ENCODE measurements around the gene BATF2.
"Not testable (repeated sequence)": the region's sequence is repeated elsewhere in the genome, so short reads cannot be mapped to it uniquely, and the experiment has no call there.

BATF2 gene

DNA sequence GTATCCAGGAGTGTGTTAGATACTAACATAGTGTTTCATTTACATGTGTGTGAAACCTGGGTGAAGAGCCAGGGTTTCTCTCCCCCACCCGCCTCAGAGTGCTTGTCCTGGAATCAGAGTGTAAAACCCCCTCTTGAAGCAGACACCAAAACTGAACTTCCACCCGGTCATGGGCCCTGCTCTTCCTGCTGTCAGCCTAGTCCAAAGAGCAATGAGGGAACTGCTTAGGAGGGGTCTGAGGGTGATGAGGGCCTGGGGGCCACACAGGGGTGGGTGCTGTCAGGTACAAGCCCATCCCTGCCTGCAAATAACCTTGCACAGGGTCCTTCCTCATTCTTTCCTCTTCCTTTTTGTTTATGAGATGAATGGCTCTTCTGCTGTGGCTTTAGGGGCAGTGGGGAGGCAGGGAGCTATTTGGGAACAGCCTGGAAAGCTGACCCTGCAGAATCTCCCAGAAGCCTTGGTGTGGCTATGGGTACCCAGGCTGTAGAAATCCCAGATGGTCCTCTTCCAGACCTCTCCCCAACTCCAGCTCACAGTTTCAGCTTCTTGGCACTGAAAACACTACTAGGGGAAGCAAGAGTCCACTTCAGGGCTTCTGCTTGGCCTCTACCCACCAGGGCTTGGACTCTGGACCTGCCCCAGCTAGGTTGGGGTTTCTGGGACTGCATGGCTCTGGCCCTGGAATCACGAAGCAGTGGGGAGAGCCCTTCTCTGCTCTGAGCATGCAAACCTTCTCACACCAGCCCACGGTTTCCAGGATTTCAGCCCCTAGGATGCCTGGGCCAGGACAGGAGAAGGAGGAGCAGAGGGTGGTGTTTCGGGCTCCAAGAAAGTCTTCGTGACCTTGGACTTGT is 8.5 kb downstream of the BATF2 start:
- no peak for DNase-seq (ENCODE audit: insufficient read length)
- TF ChIP-seq POLR2A (IDR thresholded peaks at IDR 0.05; ENCODE audit: low read depth, low read length): no peak
- TF ChIP-seq TAF1 (IDR thresholded peaks at IDR 0.05; ENCODE audit: borderline replicate concordance, low read depth, low read length): no peak
- TF ChIP-seq POLR2AphosphoS5 (IDR thresholded peaks at IDR 0.05; ENCODE audit: low read depth, low read length): no peak
- FAIRE-seq: no peak

DNA sequence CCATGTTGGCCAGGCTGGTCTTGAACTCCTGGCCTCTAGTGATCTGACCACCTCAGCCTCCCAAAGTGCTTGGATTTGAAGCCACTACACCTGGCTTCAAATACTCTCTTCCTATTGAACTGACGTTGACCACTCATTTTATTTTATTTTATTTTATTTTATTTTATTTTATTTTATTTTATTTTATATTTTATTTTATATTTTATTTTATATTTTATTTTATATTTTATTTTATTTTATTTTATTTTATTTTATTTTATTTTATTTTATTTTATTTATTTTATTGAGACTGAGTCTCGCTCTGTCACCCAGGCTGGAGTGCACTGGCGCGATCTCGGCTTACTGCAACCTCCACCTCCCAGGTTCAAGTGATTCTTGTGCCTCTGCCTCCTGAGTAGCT is 13.4 kb downstream of the BATF2 start:
- DNase-seq (ENCODE audit: insufficient read length); FAIRE-seq: not testable (repeated sequence)

DNA sequence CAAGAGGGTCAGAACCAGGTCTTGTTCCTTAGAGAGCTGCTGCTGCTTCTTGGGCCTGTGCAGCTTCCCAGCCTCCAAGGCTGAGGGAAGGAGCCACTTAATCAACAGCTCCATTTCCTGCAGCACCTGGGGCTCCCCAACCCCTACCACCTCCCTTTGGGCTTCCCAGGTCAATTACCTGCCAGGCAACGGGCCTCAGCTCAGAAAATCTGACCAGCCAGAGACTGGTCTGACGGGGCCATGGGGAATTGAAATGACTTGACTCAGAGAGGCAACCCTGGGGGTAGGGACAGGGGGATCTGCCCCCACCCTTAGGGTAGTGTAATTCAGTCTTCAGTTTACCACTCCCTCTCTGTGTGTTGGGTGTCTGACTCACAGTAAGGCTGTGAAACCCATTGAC is 20.1 kb downstream of the BATF2 start:
- no peak for TF ChIP-seq TAF1 (IDR thresholded peaks at IDR 0.05; ENCODE audit: borderline replicate concordance, low read depth, low read length)
- no peak for TF ChIP-seq POLR2AphosphoS5 (IDR thresholded peaks at IDR 0.05; ENCODE audit: low read depth, low read length)
- no peak for TF ChIP-seq POLR2A (IDR thresholded peaks at IDR 0.05; ENCODE audit: low read depth, low read length)
- DNase-seq (ENCODE audit: insufficient read length) (no peak), FAIRE-seq (no peak)

DNA sequence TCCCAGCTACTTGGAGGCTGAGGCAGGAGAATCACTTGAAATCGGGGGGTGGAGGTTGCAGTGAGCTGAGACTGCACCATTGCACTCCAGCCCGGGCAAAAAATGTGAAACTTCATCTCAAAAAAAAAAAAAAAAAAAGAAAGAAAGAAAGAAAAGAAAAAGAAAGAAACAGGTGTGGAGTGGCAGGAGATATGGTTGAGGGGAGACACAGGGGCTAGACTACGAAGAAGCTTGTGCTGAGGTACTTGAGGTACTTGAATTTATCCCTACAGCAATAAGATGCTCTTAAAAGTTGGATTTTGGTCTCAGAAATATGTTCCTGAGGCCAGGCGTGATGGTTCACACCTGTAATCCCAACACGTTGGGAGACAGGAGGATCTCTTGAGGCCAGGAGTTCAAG is 22.6 kb downstream of the BATF2 start:
- TF ChIP-seq POLR2AphosphoS5 (IDR thresholded peaks at IDR 0.05; ENCODE audit: low read depth, low read length) (no peak), POLR2A (IDR thresholded peaks at IDR 0.05; ENCODE audit: low read depth, low read length) (no peak), TAF1 (IDR thresholded peaks at IDR 0.05; ENCODE audit: borderline replicate concordance, low read depth, low read length) (no peak)
- no peak for FAIRE-seq
- no peak for DNase-seq (ENCODE audit: insufficient read length)

DNA sequence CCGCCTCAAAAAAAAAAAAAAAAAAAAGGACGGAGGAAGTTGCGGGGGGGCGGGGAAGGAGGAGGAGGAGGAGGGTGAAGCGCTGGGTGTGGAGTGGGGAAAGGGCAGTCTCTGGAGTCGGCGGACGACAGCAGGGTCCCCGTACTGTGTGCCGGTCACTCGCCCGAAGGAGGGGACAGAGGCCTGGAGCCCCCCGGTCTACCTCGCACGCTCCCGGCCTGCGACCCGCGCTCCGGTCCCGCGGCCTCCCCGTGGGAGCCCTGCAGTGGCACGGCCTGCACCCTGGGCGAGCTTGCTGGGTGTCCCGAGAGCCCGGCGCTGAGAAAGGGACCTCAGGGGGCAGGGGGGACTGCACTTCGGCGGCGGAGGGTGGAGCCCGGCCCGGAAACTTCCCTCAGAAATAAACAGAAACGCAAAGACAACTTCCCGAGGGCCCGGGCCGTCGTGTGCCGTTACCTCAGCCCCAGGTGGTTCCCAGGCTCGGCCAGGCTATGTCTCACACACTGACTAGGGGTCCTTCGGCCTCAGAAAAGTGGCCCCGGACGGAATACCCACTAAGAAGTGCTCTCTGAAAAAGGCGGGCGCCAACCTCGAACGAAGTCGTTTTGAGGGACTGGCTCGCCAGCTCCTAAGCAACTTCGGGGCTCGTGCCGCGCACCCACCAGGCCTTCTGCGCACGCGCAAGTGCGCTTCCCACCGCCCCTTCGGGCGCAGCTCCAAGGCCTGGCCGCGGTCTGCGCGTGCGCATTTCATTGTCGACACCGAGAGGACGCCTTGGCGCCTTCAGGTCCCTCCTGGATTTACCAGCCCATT is 25.1 kb downstream of the BATF2 start, which contains the start of gene MAJIN:
Gene MAJIN (minus strand): TSS at position 688 of the 813 bp plus-strand sequence. CDS start 12,703 bp downstream, outside the sequence.
- FAIRE-seq (no peak), DNase-seq (ENCODE audit: insufficient read length) (no peak)

DNA sequence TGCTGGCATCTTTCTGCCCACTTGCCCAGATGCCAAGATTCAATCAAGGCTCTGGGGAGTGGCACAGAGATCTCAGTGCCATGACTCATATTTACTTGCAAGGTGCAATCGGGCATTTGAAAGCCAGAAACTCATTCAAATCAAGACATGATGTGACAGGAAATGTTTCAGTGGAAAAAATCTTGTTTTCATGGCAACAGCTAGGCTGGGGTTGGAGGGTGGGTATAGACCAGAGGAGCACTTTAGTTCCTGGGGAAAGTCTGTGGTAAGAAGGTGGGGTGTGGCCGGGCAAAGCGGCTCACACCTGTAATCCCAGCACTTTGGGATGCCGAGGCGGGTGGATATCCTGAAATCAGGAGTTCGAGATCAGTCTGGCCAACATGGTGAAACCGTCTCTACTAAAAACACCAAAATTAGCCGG is 26.0 kb downstream of the BATF2 start:
- FAIRE-seq: no peak
- TF ChIP-seq TAF1 (IDR thresholded peaks at IDR 0.05; ENCODE audit: borderline replicate concordance, low read depth, low read length) (no peak), POLR2A (IDR thresholded peaks at IDR 0.05; ENCODE audit: low read depth, low read length) (no peak), POLR2AphosphoS5 (IDR thresholded peaks at IDR 0.05; ENCODE audit: low read depth, low read length) (no peak)
- DNase-seq (ENCODE audit: insufficient read length): no peak

More for the DNA sequence above, 25.1 kb downstream of the BATF2 start, which contains the start of gene MAJIN:
- TF ChIP-seq TAF1 (IDR thresholded peaks at IDR 0.05; ENCODE audit: borderline replicate concordance, low read depth, low read length) (no peak), POLR2AphosphoS5 (IDR thresholded peaks at IDR 0.05; ENCODE audit: low read depth, low read length) (no peak), POLR2A (IDR thresholded peaks at IDR 0.05; ENCODE audit: low read depth, low read length) (no peak)

DNA sequence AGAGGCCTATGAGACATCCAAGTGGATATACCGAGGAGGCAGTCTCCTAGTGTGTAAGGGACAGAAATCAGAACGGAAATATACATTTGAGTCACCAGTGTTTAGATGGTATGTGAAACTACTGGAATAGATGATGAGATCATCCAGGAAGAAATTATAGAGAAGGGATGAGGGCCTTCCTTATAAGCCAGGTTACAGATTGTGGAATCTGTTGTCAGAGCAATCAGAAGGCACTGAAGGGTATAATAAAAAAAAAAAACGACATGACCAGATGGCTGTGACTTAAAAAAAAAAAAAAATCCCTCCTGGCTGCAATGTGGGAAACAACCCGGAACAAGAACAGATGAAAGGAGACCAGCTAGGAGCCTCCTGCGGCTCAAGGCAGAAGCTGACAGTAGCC is 27.6 kb downstream of the BATF2 start:
- TF ChIP-seq TAF1 (IDR thresholded peaks at IDR 0.05; ENCODE audit: borderline replicate concordance, low read depth, low read length) (no peak), POLR2A (IDR thresholded peaks at IDR 0.05; ENCODE audit: low read depth, low read length) (no peak), POLR2AphosphoS5 (IDR thresholded peaks at IDR 0.05; ENCODE audit: low read depth, low read length) (no peak)
- DNase-seq (ENCODE audit: insufficient read length) (no peak), FAIRE-seq (no peak)

DNA sequence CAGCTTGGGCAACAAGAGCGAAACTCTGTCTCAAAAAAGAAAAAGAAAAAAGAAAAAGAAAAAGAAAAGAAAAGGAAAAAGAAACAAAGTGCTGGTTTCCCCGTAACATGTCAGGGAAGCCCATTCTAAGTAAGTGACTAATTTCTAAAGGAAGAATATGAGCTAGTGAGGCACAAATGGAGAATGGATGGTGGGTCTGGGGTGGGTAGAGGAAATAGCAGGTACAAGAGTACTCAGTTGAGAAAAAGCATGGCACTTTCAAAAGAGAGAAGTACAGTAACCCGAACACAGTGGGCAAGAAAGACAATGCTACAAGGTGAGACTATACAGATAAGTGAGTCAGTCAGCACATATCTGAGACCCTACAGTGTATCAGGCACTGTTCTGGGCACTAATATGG is 29.4 kb downstream of the BATF2 start:
- no peak for FAIRE-seq
- TF ChIP-seq POLR2A (IDR thresholded peaks at IDR 0.05; ENCODE audit: low read depth, low read length) (no peak), POLR2AphosphoS5 (IDR thresholded peaks at IDR 0.05; ENCODE audit: low read depth, low read length) (no peak), TAF1 (IDR thresholded peaks at IDR 0.05; ENCODE audit: borderline replicate concordance, low read depth, low read length) (no peak)
- no peak for DNase-seq (ENCODE audit: insufficient read length)

DNA sequence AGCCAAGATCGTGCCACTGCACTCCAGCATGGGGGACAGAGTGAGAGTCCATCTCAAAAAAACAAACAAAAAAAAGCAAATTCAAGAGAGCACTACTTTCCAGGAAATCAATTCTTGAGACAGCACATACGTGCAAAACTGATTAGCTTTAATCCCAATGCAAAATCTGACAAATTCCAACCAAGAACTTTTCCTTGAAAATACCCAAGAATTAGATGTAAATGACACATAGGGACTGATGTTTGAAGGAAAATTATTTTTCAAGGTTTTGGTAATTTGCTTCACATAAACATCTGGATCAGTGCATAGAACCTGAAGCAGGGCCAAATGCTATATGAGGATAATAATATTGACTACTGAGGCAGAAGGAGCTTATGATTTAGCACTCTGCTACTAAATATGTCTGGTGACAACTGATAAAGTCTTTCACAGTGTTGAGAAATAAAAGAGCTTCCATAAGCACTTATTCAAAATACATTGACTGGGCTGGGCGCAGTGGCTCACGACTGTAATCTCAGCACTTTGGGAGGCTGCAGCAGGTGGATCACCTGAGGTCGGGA is 33.6 kb downstream of the BATF2 start:
- DNase-seq (ENCODE audit: insufficient read length) (no peak), FAIRE-seq (no peak)
- TF ChIP-seq POLR2AphosphoS5 (IDR thresholded peaks at IDR 0.05; ENCODE audit: low read depth, low read length): no peak
- TF ChIP-seq POLR2A (IDR thresholded peaks at IDR 0.05; ENCODE audit: low read depth, low read length): no peak

DNA sequence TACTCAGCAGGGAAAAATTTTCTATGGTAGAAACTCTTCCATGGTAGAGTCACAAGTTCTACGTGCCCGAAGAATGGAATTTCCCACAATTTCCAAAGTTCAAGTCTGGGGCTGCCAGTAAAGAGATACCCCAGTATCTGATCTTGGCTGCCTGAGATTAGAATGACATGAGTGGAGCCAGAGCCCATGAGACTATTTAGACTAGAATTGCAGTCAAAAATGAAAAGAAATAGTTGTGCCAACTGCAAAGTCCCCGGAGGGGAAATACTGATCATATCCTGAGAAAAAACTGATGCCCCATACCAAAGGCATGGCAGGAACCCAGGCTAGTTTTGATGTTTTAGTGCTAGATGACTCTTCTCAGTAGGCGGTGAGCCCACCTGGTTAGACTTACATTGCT is 36.1 kb downstream of the BATF2 start:
- TF ChIP-seq POLR2AphosphoS5 (IDR thresholded peaks at IDR 0.05; ENCODE audit: low read depth, low read length) (no peak), TAF1 (IDR thresholded peaks at IDR 0.05; ENCODE audit: borderline replicate concordance, low read depth, low read length) (no peak), POLR2A (IDR thresholded peaks at IDR 0.05; ENCODE audit: low read depth, low read length) (no peak)
- DNase-seq (ENCODE audit: insufficient read length) (no peak), FAIRE-seq (no peak)

DNA sequence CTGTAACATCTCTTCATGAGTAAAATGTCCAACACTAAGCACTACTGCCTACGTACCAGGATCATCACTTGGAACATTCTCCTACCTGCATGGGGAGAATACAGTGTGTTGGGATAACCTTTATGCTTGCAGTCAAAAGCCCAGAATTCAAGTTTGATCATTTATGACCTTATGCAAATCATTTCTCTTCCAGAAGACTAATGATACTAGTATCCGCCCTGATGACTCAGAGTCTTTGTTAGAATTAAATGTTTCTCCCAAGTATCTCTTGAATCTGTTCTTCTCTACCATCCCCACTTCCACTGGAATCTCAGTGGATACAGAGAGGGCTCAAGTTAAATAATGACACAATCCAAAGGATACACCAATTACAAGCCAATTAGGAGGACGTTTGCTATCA is 37.3 kb downstream of the BATF2 start:
- TF ChIP-seq POLR2AphosphoS5 (IDR thresholded peaks at IDR 0.05; ENCODE audit: low read depth, low read length) (no peak), POLR2A (IDR thresholded peaks at IDR 0.05; ENCODE audit: low read depth, low read length) (no peak), TAF1 (IDR thresholded peaks at IDR 0.05; ENCODE audit: borderline replicate concordance, low read depth, low read length) (no peak)
- FAIRE-seq (no peak), DNase-seq (ENCODE audit: insufficient read length) (no peak)

Measured in GM12892 (cell line).